HTERT RPE-1 (cell line): Measurements from ENCODE around the gene KDM4B.
"Not testable (repeated sequence)": the region's sequence is repeated elsewhere in the genome, so short reads cannot be mapped to it uniquely, and the experiment has no call there.

Experiments
- in situ Hi-C: fragments of 300-500 bp; cut with MboI; formaldehyde crosslinking; loops from 4 replicates; pipeline ENCODE4 v1.14.3; 2020; ENCODE audit warnings: low sequenced_read_pairs

Gene KDM4B

GRCh38 chr19:5193192-5193591, 224.3 kb downstream of the KDM4B start:
- in situ Hi-C loops: no loop called here

DNA sequence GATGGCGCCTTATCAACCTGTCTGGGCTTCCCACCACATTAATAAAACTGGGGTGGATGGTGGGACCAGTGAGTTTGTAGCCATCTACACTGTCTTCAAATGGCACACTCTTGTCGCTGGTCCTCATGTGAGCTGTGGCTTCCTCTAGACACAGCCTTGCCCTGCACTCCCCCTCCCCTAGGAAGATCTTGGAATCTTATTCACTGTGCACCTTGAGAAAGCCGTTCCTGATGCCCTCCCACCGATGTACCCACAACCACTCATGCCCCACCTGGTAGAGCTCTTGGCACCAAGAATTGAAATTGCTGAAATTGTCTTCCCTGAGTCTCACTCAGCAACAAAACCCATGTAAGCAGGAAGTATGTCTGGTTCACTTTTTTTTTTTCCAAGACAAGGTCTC, 225.7 kb downstream of the KDM4B start:
- in situ Hi-C loops: no loop called here

GRCh38 chr19:5195587-5195986, 226.7 kb downstream of the KDM4B start:
- in situ Hi-C loops: not testable (repeated sequence)

DNA sequence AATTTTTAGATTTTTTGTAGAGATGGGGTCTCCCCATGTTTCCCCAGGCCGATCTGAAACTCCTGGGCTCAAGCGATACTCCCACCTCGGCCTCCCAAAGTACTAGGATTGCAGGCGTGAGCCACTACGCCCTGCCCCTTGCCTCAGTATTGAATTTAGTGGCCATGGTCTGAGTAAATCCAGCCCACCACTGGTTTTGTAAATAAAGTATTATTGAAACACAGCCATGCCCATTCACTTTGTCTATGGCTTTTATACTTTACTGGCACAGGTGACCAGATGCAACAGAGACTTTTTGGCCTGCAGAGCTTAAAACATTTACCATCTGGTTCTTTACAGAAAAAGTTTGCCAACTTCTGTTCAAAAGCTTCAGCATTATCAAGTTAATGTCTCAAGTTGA, 227.9 kb downstream of the KDM4B start:
- in situ Hi-C loops: no loop called here

DNA sequence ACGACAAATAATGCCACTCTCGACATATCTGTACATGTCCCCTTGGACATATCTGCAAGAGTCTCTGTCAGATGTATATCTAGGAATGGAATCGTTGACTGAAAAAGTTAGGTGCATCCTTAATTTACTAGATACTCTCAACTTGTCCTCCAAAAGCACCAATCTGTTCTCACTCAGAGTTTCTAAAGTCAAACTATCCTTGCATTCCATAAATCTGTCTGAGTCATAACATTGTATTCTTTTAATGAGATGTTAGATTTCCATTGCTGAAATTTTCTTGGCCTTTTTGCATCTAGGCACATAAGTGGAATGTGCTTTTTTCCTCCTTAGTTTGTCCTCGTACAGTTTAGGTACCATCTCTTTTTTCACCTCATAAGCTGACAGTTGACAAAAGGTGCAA, 231.9 kb downstream of the KDM4B start:
- in situ Hi-C loops: no loop called here

DNA sequence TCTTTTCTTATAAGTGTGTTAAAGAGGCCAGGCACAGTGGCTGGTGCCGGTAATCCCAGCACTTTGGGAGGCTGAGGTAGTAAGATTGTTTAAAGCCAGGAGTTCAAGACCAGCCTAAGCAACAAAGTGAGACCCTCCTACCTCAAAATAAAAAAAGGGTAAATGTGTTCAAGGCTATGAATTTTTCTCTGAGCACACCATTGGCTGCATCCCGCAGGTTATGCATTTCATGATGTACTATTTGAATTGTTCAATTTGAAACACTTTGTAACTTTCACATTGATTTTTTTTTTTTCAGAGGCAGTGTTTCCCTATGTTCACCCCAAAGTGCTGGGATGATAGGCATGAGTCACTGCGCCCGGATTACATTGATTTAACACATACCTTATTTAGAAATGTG, 233.6 kb downstream of the KDM4B start:
- in situ Hi-C loops: no loop called here
